ENCODE measurements around the gene SYCP2L. TPM values are rescaled to one million over a fixed set of nuclear protein-coding genes. Genes with fewer than 3 reads are reported as not detected.
A peak's percentile ranks its signal among the peaks of the same experiment; 100 is the strongest.
"Not testable (repeated sequence)": the region's sequence is repeated elsewhere in the genome, so short reads cannot be mapped to it uniquely, and the experiment has no call there.

The SYCP2L gene
- total RNA-seq, 1 donor from 2014 or later = 1.3 TPM

DNA sequence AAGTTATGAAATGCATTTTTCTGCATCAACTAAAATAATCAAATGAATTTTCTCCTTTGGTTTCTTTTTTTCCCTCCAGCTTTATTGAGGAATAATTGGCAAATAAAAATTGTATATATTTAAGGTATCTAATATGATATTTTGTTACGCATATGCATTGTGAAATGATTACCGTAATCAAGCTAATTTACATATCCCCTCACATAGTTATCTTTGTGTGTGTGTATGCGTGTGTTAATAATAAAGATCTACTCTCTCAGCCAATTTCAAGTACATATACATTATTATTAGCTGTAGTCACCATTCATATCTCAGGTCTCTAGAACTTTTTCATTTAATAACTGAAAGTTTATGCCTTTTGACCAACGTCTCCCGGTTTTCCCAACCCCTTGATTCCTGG, 61.1 kb downstream of the SYCP2L start:
- DNase-seq (ENCODE audit: low spot score) (no peak), ATAC-seq (no peak)
- intact Hi-C loops (cut with DNase I) = no loop called here

DNA sequence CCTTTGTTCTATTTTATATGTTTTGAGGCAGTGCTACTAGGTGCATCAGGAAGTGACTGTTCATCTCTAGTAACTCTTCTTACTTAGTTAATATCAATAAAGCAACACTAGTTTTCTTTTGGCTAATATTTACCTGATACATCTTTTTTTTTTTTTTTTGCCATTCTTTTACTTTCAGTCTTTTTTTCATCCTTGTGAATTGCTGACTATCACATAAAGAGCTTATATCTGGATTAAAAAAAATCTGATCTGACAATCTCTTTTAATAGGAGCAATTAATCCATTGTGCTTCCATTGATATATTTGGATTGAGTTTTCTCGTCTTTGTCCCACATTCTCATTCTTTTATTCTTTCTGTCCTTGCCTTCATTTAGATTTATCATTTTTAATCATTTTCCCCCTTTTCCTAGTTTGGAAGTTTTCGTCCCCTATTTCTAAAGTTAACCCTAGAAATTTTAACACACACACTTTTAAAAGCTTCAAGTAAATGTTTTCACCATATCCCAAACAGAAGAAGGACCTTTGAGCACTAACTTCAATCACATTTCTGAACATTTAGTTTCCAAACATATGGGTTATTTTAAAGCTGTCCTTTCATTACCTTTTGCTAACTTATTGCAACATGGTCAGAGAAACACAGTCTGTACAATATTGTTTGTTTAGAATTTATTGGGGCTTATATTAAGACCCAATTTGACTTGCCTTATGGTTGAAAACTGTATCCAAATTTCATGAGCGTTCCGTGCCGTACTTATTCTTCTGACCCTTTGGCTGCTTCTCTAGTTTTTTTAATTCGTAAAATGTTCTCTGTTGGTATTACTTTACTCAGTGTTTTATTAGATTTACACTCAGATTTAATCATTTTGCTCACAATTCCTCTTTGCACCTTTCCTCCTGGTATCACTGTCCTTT, 63.0 kb downstream of the SYCP2L start:
- intact Hi-C loops (cut with DNase I) = no loop called here
- DNase-seq (ENCODE audit: low spot score) (no peak), ATAC-seq (no peak)

DNA sequence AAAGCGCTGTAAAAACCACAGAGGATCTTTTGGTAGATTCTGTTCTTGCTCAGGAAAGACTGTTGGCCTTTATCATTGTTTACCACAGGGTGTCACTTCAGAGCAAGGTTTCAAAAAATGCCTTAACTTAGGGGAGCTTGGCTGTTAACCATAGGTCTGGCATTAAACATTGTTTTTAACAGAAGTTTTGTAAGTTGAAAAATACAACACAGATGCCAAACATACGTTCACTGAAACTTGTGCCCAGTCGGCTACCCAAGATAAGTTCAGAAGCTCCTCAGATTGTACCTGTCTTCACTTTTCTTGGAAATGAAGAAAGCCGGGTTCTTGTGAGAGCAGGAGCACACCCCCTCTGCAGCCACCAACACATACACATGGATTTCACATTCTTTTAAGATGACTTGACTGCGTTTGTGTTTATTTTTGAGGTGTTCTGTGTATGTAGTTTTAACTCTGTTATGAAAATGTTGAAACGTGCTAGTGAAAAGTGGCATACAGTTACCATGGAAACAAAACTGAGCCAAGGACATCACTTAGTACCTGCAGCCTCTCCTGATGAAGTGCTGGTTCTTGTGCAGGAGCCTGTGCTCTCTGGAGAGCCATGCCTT, 64.9 kb downstream of the SYCP2L start:
- intact Hi-C loops (cut with DNase I) = no loop called here
- no peak for DNase-seq (ENCODE audit: low spot score)
- ATAC-seq = peak; percentile 38

DNA sequence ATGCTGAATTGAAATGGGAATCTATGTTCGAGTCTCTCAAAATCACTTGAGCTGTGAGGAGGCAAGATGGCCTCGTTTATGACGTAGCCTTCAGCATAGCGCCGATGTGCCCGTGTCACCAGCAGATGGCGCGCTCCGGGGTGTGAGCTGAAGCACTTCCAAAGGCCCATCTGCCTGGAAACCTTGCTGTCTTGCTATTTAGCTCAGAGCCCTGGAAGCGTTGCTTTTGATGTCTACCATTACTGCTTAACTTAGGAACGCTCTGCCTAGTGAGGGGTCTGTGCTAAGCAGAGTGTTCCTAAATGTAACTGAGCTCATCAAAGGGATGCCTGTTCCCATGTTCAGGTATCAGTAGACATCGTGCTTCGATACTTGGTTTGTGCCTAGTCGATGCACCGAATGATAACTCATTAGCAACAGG, 67.7 kb downstream of the SYCP2L start:
- DNase-seq (ENCODE audit: low spot score) = peak; percentile 76
- intact Hi-C loops (cut with DNase I) = no loop called here
- ATAC-seq = peak; percentile 69

DNA sequence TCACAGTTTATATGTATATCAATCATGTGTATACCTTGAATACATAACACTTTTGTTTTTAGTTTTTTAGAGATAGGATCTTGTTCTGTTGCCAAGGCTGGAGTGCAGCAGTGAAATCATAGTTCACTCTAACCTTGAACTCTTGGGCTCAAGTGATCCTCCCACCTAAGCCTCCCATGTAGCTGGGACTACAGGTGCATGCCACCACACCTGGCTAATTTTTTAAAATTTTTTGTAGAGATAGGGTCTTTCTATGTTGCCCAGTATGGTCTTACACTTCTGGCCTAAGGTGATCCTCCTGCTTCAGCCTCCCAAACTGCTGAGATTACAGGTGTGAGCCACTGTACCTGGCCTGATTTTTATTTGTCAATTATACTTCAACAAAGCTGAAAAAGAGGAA, 69.9 kb downstream of the SYCP2L start:
- intact Hi-C loops (cut with DNase I) = no loop called here
- DNase-seq (ENCODE audit: low spot score) = no peak
- no peak for ATAC-seq

DNA sequence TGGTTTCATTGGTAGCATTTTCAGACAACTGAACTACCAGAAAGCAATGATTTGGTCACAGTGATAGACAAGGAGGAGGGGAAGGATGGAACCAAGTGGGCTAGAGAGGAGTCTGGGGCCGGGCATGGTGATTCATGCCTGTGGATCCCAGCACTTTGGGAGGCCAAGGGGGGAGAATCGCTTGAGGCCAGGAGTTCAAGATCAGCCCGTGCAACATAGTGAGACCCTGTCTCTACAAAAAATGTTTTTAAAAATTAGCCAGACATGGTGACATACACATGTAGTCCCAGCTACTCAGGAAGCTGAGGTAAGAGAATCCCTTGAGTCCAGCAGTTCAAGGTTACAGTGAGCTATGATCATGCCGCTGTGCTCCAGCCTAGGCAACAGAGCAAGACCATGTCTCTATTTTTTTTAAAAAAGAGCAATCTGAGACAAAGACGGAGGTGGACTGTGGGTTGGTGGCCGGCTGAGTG, 70.6 kb downstream of the SYCP2L start:
- ATAC-seq (no peak), DNase-seq (ENCODE audit: low spot score) (no peak)
- intact Hi-C loops (cut with DNase I) = no loop called here

DNA sequence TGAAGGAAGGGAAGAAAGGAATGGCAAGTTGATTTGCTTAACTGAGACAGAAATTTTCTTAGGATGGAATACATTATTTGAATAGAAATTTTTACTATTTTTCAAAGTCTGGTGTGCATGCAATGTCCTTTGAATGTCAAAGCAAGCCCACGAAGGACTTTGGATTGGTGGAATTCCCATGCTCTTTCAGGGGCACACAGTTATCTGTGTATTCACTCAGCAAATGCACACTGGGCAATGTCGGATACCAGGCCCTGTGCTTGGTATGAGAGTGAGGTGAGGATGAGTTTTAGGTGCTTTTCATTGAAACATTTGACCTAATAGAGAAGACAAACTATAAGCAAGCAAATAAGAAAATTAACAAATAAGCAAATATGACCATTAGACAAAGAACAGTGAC, 73.3 kb downstream of the SYCP2L start:
- DNase-seq (ENCODE audit: low spot score) = no peak
- intact Hi-C loops (cut with DNase I) = no loop called here
- no peak for ATAC-seq

DNA sequence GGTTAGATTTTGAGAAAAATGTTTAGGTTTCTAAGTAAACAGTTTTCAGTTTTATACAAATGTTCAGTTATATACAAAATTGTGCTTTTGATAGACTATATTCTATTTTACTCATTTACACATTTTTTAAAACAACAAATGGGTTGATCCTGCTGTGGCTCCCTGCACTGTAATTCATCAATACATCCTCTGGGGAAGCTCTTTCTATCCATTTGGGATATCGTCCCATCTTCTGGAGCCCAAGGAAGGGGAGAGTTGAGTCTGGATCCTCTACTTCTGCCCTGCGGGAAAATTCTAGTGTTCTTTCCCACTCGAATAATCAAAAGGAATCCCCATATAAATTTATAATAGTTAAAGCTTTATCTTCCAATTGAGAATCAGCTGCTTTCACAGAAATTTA, 75.0 kb downstream of the SYCP2L start:
- intact Hi-C loops (cut with DNase I) = no loop called here
- ATAC-seq (no peak), DNase-seq (ENCODE audit: low spot score) (no peak)

DNA sequence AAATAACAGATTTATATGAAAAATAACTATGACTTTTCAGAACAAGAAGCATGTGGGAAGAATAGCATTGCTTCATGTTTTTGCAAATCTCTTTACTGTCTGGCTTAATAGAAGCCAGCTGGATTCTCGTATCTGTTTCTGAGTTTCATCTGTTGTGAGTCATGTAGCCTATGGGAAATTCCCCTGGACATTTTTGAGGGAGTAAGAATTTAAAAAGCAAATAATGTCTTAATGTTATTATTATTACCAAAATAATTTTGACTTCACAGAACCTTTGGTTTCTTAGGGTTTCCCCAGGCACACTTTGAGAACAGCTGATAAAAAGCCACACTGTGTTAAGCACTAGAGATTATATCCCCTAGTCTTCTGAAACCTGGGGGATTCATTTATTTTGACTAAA, 75.8 kb downstream of the SYCP2L start:
- ATAC-seq = no peak
- DNase-seq (ENCODE audit: low spot score) = no peak
- intact Hi-C loops (cut with DNase I) = no loop called here

DNA sequence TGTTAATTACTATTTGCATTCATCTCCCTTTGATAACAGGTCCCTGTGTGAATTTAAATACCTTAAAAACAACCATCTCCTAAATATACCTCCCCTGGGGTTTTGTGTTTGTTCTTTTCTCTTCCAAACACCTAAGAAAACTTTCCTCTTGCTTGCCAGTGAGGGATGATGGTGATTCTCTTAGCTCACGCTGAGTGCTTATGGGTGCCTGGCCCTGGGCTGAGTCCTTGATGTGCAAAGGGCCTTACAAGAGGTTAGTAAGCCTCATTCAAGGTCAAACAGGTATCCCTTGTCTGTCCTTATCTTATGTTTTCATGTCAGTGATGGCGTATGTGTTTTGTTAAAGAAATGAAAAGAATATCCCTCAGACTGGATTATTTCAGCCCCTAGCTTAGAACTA, 76.3 kb downstream of the SYCP2L start:
- intact Hi-C loops (cut with DNase I) = no loop called here
- DNase-seq (ENCODE audit: low spot score) (no peak), ATAC-seq (no peak)

DNA sequence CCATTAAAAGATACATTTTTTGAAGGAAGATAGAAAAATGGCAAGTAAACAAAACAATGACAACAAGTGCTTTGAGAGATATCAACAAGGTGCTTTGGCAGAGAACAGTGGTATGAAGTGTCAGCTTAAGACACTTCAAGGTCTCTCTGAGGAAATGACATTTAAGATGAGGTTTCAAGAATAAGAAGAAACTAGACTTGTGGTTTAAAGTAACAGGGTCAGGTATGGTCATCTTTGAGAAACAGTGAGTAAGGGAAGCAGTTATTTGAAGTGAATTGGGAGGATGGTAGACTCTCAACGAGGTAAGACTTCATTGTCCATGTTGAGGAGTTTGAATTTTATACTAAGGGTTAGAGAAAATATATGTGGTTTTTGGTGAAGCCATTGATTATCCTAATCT, 77.8 kb downstream of the SYCP2L start:
- no peak for DNase-seq (ENCODE audit: low spot score)
- intact Hi-C loops (cut with DNase I) = no loop called here
- ATAC-seq = no peak

DNA sequence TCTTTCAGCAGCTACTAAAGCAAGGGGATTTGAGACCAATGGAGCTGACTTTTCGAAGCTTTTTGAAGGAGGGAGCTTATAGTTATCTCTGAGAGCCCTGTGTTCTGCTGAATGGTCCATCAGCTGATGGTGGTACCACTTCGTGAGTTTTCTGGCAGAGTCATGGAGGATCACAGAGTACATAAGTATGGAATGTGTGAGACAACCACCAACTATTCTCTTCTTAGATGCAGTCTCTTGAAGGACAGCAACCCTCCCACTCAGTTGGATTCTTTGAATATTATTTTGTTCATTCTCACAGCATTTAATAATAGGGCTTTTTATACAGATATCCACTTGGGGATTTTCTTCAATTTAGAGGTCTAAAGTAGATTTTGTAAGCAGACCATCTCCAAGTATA, 81.9 kb downstream of the SYCP2L start:
- intact Hi-C loops (cut with DNase I) = no loop called here
- DNase-seq (ENCODE audit: low spot score) (no peak), ATAC-seq (no peak)

DNA sequence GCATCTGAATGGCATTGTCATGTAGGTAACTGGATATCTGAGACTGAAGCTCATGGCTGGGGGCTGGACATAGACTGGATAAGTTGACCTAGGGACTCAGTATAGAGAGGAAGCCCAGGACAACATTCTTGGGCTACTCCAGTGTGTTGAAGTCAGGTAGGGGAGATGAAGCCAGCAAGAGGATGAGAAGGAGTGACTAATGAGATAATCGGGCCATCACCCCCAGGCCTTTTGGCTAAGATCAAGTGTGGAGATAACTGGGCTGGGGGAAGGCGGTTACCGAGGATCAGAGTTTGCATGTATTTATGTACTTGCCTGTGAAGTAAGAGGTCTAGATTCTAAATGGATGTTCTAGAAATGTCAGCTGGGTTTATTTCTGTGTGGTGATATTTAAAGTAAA, 83.9 kb downstream of the SYCP2L start:
- no peak for DNase-seq (ENCODE audit: low spot score)
- intact Hi-C loops (cut with DNase I) = no loop called here
- ATAC-seq = no peak

DNA sequence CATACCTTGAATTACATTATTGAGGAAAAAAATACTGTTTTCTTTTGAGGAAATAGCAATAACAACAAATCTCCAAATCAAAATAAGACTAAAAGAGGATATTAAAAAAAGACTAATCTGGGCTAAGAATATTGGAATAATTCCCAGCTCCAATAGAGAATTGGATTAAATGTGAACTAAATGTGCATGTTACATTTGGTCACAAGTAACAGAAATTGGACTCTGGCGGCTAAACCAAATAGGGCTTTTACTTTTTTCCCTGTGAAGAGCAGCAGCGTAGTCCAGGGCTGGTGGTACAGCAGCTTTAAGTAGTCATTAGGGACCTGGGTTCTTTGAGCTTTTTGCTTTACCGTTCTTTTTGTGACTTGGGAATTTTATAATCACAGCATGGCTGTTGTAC, 85.3 kb downstream of the SYCP2L start:
- intact Hi-C loops (cut with DNase I) = no loop called here
- no peak for DNase-seq (ENCODE audit: low spot score)
- no peak for ATAC-seq

DNA sequence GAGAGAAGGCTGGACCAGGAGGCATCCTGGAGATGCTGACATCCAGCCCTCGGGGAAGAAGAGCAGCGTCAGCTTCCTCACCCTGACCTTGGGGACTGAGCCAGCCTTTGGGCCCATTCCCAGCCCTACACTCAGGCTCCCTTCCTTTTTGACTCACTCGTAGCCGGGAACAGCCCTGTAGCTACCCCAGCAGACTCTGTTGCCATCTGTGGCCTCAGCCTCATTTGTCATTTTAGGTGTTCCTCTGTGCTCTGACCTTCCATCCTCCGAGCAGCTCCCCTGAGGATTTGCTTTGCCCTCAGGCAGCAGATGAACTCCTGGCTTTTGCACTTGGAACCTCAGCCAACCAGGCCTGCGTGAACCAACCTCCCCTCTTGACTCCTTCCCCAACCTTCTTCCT, 89.7 kb downstream of the SYCP2L start:
- intact Hi-C loops (cut with DNase I) = no loop called here
- ATAC-seq (no peak), DNase-seq (ENCODE audit: low spot score) (no peak)

DNA sequence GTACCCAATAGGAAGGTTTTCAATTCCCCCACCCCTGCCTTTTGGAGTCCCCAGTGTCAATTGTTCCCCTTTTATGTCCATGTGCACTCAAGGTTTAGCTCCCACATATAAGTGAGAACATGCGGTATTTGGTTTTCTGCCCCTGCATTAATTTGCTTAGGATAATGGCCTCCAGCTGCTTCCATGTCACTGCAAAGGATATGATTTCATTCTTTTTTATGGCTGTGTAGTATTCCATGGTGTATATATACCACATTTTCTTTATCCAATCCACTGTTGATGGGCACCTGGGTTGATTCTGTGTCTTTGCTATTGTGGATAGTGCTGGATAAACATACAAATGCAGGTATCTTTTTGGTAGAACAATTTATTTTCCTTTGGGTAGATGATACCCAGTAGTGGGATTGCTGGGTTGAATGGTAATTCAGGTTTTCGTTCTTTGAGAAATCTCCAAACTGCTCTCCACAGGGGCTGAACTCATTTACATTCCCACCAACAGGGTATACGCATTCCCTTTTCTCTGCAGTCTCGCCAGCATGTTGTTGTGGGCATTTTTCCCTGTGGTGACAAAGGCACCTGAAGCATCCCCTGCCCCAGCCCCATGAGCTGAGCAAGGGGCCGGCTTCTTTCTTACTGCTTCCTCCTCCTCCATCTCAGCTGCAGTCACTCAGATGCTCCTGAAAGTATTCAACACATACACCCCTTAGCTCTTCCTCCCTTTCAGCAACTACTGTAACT, 90.5 kb downstream of the SYCP2L start:
- DNase-seq (ENCODE audit: low spot score) = no peak
- intact Hi-C loops (cut with DNase I) = no loop called here

DNA sequence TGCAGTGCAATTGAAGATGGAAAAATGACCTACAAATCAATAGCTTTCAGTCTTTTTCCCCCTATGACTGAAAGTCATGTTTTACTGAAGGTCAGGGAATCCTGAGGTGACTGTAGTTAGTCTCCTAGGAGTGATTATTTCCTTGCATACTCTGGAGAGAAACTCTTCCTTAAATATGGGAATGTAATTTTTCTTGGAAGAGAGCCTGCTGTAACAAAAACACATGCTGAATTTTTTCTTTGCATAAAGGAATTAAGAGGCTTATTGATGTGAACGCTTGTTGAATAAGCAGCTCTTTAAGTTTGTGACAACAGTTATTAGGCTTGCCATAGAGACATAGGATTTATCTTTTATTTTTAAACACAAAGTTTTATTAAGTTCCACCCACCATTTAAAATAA, 92.8 kb downstream of the SYCP2L start:
- no peak for DNase-seq (ENCODE audit: low spot score)
- ATAC-seq = no peak
- intact Hi-C loops (cut with DNase I) = no loop called here

More for the DNA sequence above, 90.5 kb downstream of the SYCP2L start:
- no peak for ATAC-seq

DNA sequence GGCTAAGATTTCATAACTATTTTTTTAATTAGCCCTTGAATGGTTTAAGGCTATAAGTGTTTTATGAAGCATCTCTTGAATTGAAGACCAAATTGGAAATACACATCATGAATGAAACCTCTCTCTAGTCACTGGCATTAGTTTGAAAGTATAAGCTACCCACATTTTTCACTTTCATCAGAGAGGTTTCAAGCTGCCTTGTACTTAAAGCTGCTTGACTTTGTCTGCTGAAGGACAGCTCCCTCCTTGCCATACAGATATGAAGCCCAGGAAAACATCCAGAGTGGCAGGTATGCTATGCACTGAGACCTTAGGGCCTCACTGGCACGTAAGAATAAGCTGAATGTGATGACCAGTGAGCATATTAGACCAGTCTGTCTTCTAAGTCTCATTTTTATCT, 94.6 kb downstream of the SYCP2L start:
- intact Hi-C loops (cut with DNase I) = no loop called here
- ATAC-seq (no peak), DNase-seq (ENCODE audit: low spot score) (no peak)

DNA sequence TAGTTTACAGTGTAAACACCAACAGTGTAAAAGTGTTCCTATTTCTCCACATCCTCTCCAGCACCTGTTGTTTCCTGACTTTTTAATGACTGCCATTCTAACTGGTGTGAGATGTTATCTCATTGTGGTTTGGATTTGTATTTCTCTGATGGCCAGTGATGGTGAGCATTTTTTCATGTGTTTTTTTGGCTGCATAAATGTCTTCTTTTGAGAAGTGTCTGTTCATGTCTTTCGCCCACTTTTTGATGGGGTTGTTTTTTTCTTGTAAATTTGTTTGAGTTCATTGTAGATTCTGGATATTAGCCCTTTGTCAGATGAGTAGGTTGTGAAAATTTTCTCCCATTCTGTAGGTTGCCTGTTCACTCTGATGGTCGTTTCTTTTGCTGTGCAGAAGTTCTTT, 98.1 kb downstream of the SYCP2L start:
- DNase-seq (ENCODE audit: low spot score); intact Hi-C loops (cut with DNase I); ATAC-seq: not testable (repeated sequence)

DNA sequence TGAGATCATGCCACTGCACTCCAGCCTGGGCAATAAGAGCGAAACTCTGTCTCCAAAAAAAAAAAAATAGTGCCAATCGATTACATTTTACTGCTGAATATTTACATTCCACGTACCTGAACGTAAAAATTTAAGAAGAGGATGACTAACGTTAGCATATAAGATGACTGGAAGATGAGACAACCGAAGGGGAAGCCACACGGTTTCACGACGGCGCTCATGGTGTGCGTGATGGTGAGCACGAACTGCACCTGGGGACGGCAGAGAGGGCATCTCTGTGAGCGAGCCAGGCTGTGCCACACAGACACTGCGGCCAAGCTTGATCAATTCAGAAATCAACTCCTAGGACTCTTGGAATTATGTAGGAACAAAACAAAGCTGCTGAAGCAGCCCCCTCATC, 102.7 kb downstream of the SYCP2L start:
- intact Hi-C loops (cut with DNase I) = no loop called here
- no peak for ATAC-seq
- DNase-seq (ENCODE audit: low spot score) = no peak
